Ishikawa (cell line): ENCODE data around the gene EVA1A.

ENCODE experiments used
- CEBPB ChIP-seq: IDR thresholded peaks from 2 replicates; pipeline ENCODE4 v1.6.1; 2012
- CREB1 ChIP-seq: IDR thresholded peaks from 2 replicates; pipeline ENCODE4 v1.6.1; 2012; ENCODE audit warnings: low read depth
- EGR1 ChIP-seq: IDR thresholded peaks from 2 replicates; pipeline ENCODE4 v1.6.1; 2012
- EP300 ChIP-seq: IDR thresholded peaks from 2 replicates; pipeline ENCODE4 v1.6.1; 2012; ENCODE audit warnings: borderline replicate concordance
- FOXM1 ChIP-seq: IDR thresholded peaks from 2 replicates; pipeline ENCODE4 v1.6.1; 2012; ENCODE audit warnings: low read depth, borderline replicate concordance
- NFIC ChIP-seq: IDR thresholded peaks from 2 replicates; pipeline ENCODE4 v1.6.1; 2012
- RAD21 ChIP-seq: IDR thresholded peaks from 2 replicates; pipeline ENCODE4 v1.6.1; 2012; ENCODE audit warnings: low read depth
- TAF1 ChIP-seq: IDR thresholded peaks from 2 replicates; pipeline ENCODE4 v1.6.1; 2012; ENCODE audit warnings: low read depth, mild to moderate bottlenecking
- TCF12 ChIP-seq: IDR thresholded peaks from 2 replicates; pipeline ENCODE4 v1.6.1; 2012; ENCODE audit warnings: low read depth
- TEAD4 ChIP-seq: IDR thresholded peaks from 2 replicates; pipeline ENCODE4 v1.6.1; 2012
- YY1 ChIP-seq: IDR thresholded peaks from 2 replicates; pipeline ENCODE4 v1.6.1; 2012; ENCODE audit warnings: low read depth
- ZBTB7A ChIP-seq: IDR thresholded peaks from 2 replicates; pipeline ENCODE4 v1.6.1; 2012; ENCODE audit warnings: low read depth
- TF ChIP-seq, protein P1 (sequence below): IDR thresholded peaks from 2 replicates; pipeline ENCODE4 v1.6.1; 2012
- TF ChIP-seq, protein P2 (sequence below): IDR thresholded peaks from 2 replicates; pipeline ENCODE4 v1.6.1; 2012; ENCODE audit warnings: low read depth, mild to moderate bottlenecking
- TF ChIP-seq, protein P3 (sequence below): IDR thresholded peaks from 2 replicates; pipeline ENCODE4 v1.6.1; 2012

EVA1A gene

DNA sequence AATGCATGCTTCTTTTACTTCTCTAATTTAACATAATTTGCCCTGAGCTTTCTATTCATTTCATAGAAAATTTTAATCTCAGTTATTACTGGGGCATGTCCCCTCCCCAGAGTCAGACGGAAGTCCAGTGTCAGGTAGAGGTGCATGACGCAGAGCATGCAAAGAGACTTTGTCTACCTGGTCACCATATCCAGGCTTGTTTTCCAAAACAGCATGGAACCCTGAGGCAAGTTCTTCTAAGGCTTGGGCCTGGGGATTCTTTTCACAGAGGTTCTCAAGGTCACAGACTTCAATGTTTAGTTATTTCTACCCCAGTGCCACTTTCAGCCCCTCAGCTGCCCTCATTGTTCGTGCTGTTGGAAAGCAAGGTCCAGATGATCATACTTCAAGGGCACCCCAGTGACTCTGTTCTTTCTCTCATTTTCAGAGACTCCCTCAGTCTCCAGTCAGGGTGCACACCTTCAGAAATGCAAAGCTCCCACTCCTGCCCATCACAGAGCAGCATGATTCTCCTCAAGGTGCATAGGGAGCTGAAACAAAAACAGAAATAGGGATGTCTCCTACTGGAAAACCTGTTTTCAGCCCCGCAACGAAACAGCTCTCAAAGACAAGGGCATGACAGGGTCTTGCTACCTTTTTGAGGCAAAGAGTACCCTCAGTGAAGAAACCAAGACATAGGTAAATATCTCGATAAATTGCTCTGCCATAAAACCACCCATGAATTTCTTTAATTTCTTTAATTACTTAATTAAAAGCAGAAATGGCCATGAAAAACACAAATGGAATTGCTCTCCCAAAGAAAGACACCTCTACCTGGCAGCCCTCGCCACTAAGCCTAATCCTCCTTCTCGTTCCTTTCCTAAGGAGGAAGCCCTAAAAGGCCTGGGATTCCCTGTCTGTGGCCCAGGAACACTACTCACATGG lies 9.5 kb upstream of the EVA1A start:
- TF ChIP-seq TEAD4 (no peak), CEBPB (no peak), NFIC (no peak), CREB1 (no peak), EP300 (no peak), TCF12 (no peak)
- TF ChIP-seq, protein P1, sequence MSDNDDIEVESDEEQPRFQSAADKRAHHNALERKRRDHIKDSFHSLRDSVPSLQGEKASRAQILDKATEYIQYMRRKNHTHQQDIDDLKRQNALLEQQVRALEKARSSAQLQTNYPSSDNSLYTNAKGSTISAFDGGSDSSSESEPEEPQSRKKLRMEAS: no peak
- TF ChIP-seq, protein P2, sequence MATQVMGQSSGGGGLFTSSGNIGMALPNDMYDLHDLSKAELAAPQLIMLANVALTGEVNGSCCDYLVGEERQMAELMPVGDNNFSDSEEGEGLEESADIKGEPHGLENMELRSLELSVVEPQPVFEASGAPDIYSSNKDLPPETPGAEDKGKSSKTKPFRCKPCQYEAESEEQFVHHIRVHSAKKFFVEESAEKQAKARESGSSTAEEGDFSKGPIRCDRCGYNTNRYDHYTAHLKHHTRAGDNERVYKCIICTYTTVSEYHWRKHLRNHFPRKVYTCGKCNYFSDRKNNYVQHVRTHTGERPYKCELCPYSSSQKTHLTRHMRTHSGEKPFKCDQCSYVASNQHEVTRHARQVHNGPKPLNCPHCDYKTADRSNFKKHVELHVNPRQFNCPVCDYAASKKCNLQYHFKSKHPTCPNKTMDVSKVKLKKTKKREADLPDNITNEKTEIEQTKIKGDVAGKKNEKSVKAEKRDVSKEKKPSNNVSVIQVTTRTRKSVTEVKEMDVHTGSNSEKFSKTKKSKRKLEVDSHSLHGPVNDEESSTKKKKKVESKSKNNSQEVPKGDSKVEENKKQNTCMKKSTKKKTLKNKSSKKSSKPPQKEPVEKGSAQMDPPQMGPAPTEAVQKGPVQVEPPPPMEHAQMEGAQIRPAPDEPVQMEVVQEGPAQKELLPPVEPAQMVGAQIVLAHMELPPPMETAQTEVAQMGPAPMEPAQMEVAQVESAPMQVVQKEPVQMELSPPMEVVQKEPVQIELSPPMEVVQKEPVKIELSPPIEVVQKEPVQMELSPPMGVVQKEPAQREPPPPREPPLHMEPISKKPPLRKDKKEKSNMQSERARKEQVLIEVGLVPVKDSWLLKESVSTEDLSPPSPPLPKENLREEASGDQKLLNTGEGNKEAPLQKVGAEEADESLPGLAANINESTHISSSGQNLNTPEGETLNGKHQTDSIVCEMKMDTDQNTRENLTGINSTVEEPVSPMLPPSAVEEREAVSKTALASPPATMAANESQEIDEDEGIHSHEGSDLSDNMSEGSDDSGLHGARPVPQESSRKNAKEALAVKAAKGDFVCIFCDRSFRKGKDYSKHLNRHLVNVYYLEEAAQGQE: no peak

DNA sequence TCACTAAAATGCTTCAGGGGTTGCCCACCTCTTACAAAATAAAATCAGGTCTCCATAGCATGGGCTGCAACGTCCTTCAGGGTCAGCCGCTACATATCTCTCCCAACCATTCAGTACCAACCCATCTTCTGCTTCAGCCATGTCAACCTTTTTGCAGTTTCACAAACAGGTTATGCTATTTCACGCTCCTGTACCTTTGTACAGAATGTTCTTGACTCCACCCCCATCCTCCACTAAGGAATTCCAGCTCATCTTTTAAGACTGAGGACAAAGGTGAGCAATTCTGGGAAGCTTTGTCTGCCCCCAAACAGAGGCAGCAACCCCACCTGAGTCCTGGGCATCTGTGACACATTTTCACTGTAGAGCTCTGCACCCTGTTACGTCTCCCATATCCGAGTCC lies 8.8 kb upstream of the EVA1A start:
- TF ChIP-seq EP300 (no peak), YY1 (no peak), TCF12 (no peak), NFIC (no peak), EGR1 (no peak), TAF1 (no peak), TEAD4 (no peak), CREB1 (no peak), ZBTB7A (no peak), FOXM1 (no peak), RAD21 (no peak), CEBPB (no peak)
- TF ChIP-seq, protein P3, sequence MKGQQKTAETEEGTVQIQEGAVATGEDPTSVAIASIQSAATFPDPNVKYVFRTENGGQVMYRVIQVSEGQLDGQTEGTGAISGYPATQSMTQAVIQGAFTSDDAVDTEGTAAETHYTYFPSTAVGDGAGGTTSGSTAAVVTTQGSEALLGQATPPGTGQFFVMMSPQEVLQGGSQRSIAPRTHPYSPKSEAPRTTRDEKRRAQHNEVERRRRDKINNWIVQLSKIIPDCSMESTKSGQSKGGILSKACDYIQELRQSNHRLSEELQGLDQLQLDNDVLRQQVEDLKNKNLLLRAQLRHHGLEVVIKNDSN: no peak
- TF ChIP-seq, protein P2: no peak
- TF ChIP-seq, protein P1: no peak

DNA sequence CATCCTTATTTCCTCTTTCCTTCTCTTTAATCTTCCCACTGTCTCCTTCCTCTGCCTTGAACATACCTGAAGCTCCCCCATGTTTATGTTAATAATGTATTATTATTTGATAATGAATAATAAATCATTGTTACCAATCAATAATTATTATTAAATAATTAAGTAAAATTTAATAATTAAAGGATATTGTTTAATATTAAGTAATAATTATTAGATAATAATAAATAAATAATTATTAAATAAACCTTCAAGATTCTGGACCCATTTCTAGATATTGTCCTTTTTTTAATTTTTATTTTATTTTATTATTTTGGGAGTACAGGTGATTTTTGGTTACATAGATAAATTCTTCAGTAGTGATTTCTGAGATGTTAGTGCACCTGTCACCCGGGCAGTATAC lies 7.4 kb upstream of the EVA1A start:
- TF ChIP-seq ZBTB7A (no peak), NFIC (no peak), EP300 (no peak), EGR1 (no peak), YY1 (no peak), CEBPB (no peak), TAF1 (no peak), FOXM1 (no peak), CREB1 (no peak)
- TF ChIP-seq, protein P1: no peak
- TF ChIP-seq, protein P2: no peak

DNA sequence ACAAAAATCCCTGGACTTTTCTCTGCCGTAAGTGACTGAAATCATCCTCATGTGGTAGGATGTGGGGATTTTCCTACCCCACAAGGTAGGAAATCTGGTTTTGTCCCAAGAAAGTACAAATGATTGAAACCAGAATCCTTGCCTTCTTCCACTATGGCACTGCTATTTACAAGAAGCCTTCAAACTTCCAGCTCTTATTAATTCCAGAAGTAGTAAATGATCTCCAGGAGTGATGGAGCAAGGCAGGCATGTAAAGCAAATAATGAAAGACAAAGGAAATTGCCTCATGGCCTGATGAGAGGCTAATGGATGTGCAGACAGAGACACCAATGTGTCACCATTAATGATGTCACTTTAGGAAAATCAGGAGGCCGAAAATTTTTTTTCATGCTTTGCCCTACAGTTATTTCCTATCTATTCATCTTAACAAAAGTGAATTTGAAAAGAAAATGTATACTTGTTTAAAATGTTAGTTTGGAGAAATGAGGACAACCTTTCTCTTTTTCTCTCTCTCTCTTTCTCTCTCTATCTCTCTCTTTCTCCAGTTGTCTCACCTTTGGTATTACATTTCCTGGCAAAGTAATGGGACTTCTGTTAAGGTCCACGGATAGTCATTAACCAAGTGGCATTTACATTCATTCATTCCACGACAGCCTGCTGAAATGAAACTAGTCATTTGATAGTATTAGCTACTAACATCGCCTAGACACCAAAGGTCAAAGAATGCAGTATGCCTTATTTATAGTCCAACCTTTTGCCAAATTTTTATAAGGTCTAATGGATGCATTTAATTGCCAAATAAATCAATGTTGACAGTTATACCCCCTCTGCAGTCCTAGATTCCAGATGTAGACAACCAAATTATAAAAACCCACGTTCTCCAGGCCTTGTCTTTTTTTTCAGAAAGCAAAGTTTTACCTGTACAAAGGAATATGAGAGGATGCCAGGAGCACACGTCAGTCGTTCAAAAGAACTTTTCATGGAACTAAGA lies 5.0 kb upstream of the EVA1A start:
- no peak for TF ChIP-seq CEBPB
- no peak for TF ChIP-seq TCF12
- TF ChIP-seq RAD21: no peak
- no peak for TF ChIP-seq YY1
